Mucosa of stomach (tissue), 1 donor: ENCODE measurements around the gene MYH7.

ENCODE experiments used
- H3K27me3 ChIP-seq: one replicate; pipeline ENCODE4 v1.7.0; 2013; ENCODE audit warnings: mild to moderate bottlenecking, low read length; ENCODE audit not compliant: control insufficient read depth, insufficient read depth
- H3K36me3 ChIP-seq: one replicate; pipeline ENCODE4 v1.7.0; 2013; ENCODE audit warnings: low read length; ENCODE audit not compliant: control insufficient read depth, insufficient read depth
- H3K4me1 ChIP-seq: one replicate; pipeline ENCODE4 v1.7.0; 2013; ENCODE audit warnings: mild to moderate bottlenecking, low read length; ENCODE audit not compliant: control insufficient read depth, insufficient read depth
- H3K4me3 ChIP-seq: one replicate; pipeline ENCODE4 v1.7.0; 2013; ENCODE audit warnings: low read length
- H3K9ac ChIP-seq: one replicate; pipeline ENCODE4 v1.7.0; 2013; ENCODE audit warnings: mild to moderate bottlenecking, low read length, moderate library complexity
- H3K9me3 ChIP-seq: one replicate; pipeline ENCODE4 v1.7.0; 2013; ENCODE audit warnings: mild to moderate bottlenecking, low read length, moderate library complexity; ENCODE audit not compliant: control insufficient read depth
- donor health status: Pancreatic carcinoma.

MYH7 gene

GRCh38 chr14:23377573-23378563 is 57.6 kb downstream of the MYH7 start:
- no peak overlapping the region for H3K4me3 ChIP-seq
- no peak overlapping the region for H3K9ac ChIP-seq
- peaks cover 4% of the 10 kb centered on the region for H3K4me1 ChIP-seq
- H3K36me3 ChIP-seq: no peaks in the 10 kb centered on the region
- no peaks in the 10 kb centered on the region for H3K9me3 ChIP-seq
- H3K27me3 ChIP-seq: no peaks in the 10 kb centered on the region

DNA sequence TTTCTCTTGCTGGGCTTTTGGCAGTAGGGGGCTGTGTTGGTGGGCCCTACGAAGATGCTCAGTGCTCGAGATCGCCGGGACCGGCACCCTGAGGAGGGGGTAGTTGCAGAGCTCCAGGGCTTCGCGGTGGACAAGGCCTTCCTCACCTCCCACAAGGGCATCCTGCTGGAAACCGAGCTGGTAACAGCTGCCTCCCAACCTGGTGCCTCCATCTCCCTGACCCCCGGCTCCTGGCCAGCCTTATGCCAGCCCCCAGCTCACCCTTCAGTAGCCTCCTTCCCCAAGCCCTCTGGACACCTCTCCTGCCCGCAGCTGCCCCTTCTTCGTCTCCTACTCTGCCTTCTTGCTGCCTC is 58.3 kb downstream of the MYH7 start:
- Histone ChIP-seq H3K4me1 (peaks cover 4% of the 10 kb centered on the region), H3K36me3 (no peaks in the 10 kb centered on the region), H3K9ac (no peak overlapping the region), H3K27me3 (no peaks in the 10 kb centered on the region), H3K4me3 (no peak overlapping the region), H3K9me3 (no peaks in the 10 kb centered on the region)

DNA sequence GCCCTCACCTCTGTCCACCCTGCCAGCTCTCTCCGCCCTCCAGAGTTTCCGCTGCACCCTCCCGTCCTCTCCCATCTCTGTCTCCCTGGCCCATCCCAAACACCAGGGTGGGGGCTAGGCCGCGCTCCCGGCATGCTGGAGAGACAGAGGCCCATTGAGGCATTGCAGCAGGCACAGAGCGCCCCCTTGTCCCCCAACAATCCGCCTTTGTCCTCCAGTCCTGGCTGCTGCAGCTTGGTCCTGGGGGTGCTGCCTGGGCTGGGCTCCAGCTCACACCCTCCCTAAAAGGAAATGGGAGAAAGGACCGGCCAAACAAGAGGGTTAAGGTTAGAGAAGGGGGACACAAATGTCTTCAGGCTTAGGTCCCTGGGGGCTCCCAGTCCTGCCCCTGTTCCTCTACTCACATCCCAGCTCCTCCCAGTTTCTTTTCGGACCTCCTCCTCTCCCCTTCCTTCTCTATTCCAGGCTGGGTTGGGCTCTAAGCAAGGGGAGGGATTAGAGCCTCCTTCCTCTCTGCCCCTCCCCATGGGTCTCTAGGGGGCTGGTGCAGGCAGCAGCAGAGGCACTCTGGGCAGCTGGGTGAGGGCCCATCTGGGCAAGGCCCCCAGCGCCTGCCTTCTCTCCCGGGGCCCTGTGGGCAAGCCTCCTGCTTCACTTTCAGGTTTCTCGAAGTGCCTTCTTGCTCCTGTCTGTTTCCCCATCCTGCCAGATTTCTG is 58.8 kb downstream of the MYH7 start, which contains the start of gene CMTM5:
CMTM5 (plus strand) TSS at position 565 of the 716 bp plus-strand sequence. CDS start 206 bp downstream, outside the sequence.
- Histone ChIP-seq H3K27me3 (no peaks in the 10 kb centered on the region), H3K36me3 (no peaks in the 10 kb centered on the region), H3K4me3 (no peak within 1 kb of the TSS), H3K9ac (no peak within 1 kb of the TSS), H3K9me3 (no peaks in the 10 kb centered on the region), H3K4me1 (peaks cover 4% of the 10 kb centered on the region)

GRCh38 chr14:23375527-23376251 is 59.8 kb downstream of the MYH7 start:
- Histone ChIP-seq H3K9me3 (no peaks in the 10 kb centered on the region), H3K9ac (no peak overlapping the region), H3K4me1 (peaks cover 4% of the 10 kb centered on the region), H3K27me3 (no peaks in the 10 kb centered on the region), H3K4me3 (no peak overlapping the region), H3K36me3 (no peaks in the 10 kb centered on the region)

- Histone ChIP-seq H3K4me1 (no peaks in the 10 kb centered on the region), H3K36me3 (no peaks in the 10 kb centered on the region), H3K27me3 (no peaks in the 10 kb centered on the region), H3K9me3 (no peaks in the 10 kb centered on the region), H3K4me3 (no peak overlapping the region), H3K9ac (no peak overlapping the region)
Measured at GRCh38 chr14:23373041-23373440, 62.4 kb downstream of the MYH7 start.

DNA sequence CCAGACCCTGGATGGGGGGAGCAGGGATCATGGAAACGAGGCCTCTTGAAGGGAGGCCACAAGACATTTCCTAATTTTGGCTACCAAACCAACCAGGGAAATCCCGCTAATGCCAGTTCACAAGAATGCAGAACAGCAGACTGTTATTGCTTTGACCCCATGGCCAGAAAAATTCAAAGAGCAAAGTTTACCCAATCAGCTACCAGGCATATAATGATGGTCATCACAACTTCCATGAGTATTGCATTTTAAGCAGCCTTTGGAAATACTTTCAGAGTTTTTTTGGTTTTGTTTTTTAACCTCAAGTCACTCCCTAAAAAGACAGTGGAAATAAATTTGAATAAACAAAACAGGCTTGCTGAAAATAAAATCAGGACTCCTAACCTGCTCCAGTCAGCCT is 63.0 kb downstream of the MYH7 start, which contains the start of gene IL25:
IL25 (plus strand) TSS at position 301 of the 400 bp plus-strand sequence.
- H3K9me3 ChIP-seq: no peaks in the 10 kb centered on the region
- no peaks in the 10 kb centered on the region for H3K36me3 ChIP-seq
- H3K9ac ChIP-seq: no peak within 1 kb of the TSS
- no peaks in the 10 kb centered on the region for H3K27me3 ChIP-seq
- no peaks in the 10 kb centered on the region for H3K4me1 ChIP-seq
- no peak within 1 kb of the TSS for H3K4me3 ChIP-seq

GRCh38 chr14:23371865-23372264 is 63.6 kb downstream of the MYH7 start:
- no peaks in the 10 kb centered on the region for H3K27me3 ChIP-seq

GRCh38 chr14:23370221-23370620 is 65.2 kb downstream of the MYH7 start:
- peaks cover 9% of the 10 kb centered on the region for H3K27me3 ChIP-seq
- no peaks in the 10 kb centered on the region for H3K4me1 ChIP-seq

More at GRCh38 chr14:23371865-23372264, 63.6 kb downstream of the MYH7 start:
- Histone ChIP-seq H3K36me3 (no peaks in the 10 kb centered on the region), H3K9ac (no peak overlapping the region), H3K9me3 (no peaks in the 10 kb centered on the region), H3K4me1 (no peaks in the 10 kb centered on the region), H3K4me3 (no peak overlapping the region)

DNA sequence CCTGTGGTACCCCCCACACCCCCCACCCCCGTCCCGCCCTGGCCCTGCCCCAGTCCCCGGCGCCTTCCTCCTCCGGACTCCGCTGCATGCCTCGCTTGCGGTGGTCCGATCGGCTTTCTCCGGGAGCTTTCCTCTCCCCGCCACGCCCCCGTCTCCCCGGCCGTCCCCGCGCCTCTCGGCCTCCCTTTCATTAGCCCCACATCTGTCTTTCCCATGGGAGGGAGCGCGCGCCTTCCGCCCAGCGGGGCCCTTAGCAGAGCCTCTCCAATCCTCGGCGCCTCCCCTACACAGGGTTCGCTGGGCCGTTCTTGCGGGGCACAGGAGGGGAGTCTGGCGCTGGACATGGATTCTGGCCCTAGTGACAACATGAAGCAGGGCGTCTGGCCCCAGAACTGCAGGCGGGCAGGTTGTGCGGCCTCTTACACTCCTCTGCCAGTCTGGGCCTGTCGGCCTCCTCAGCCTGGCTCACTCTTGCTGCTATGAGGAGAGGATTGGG is 69.0 kb downstream of the MYH7 start:
- Histone ChIP-seq H3K4me1 (peaks cover 5% of the 10 kb centered on the region), H3K4me3 (no peak overlapping the region), H3K9me3 (no peaks in the 10 kb centered on the region), H3K9ac (no peak overlapping the region), H3K27me3 (peaks cover 23% of the 10 kb centered on the region), H3K36me3 (no peaks in the 10 kb centered on the region)

More at GRCh38 chr14:23370221-23370620, 65.2 kb downstream of the MYH7 start:
- H3K36me3 ChIP-seq: no peaks in the 10 kb centered on the region
- no peak overlapping the region for H3K4me3 ChIP-seq
- no peak overlapping the region for H3K9ac ChIP-seq
- H3K9me3 ChIP-seq: no peaks in the 10 kb centered on the region

DNA sequence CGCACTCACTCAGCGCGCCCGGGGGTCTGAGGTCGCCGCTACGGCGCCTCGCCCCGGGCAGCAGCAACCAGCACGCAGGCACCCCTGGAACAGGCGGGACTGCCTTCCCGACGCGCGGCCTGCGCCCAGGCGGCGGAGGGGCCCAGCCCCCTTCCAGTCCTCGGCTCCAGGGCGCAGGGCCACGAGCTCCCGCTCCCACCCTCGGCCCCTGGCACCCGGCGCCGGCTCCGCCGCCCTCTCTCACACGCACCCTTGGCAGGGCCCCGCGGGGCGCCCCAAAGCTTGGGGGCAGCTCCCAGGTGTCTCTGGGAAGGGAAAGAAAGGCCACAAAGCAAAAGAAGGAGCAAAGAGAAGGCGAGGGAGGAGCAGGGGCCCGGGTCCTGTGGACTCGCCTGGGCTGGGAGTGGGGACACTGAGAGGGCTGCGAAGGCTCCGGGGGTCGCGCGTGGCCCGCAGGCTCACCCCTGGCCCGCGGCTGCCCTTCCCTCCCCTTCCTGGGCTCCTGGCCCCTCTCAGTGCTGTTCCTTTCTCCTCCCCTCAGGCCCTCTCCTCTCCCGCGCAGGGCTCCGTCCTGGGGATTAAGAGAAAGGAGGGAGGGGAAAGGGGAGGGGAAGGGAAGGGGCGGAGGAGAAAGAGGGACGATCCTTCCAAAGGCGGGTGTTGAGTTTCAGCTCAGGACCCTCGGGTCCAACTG is 69.6 kb downstream of the MYH7 start:
- Histone ChIP-seq H3K4me3 (no peak overlapping the region), H3K27me3 (peaks cover 23% of the 10 kb centered on the region), H3K36me3 (no peaks in the 10 kb centered on the region), H3K9ac (peak overlapping the region; percentile 43), H3K4me1 (peaks cover 5% of the 10 kb centered on the region), H3K9me3 (no peaks in the 10 kb centered on the region)

DNA sequence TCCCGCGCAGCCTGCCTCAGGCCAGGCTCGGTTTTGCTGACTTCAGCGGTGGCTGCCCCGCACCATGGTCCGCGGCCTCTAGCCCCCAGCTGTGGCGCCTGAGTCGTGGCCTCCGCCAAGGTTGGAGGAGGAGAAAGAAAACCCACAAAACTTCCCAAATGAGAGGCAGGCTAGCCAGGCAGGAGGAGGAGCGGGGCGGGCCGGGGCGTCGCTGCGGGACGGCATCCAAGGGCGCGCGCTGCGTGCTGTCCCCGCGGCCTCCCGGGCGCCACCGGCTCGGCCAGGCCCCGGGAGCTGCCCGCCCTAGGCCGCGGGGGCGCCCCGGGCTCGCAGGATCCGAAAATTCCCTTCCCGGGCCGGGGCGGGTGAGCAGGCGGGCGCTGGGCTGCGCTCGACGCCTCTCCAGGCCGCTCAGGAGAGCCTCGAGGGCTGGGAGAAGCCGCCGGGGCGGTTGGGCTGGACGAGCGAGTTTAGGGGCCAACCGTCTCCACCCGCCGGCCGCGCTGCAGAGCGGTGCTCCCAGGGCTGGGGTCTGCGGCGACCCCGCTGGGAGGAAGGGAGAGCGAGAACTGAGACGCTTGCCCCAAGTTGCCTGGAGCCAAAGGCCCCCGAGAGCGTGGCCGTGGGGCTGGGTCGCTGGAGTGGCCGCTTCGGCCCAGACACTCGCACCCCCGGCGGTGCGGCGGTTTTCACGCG is 70.3 kb downstream of the MYH7 start, which contains the start of gene EFS:
EFS (minus strand) TSS at position 137 of the 696 bp plus-strand sequence. CDS start 147 bp downstream, outside the sequence.
- H3K36me3 ChIP-seq: no peaks in the 10 kb centered on the region
- peaks cover 24% of the 10 kb centered on the region for H3K27me3 ChIP-seq
- H3K9me3 ChIP-seq: no peaks in the 10 kb centered on the region
- H3K9ac ChIP-seq: peak within 1 kb of the TSS; percentile 60
- H3K4me3 ChIP-seq: no peak within 1 kb of the TSS
- peaks cover 5% of the 10 kb centered on the region for H3K4me1 ChIP-seq
